ENCODE results near the gene LONRF2. TPM values are rescaled to one million over a fixed set of nuclear protein-coding genes. Genes with fewer than 3 reads are reported as not detected.
"Not testable (repeated sequence)": the region's sequence is repeated elsewhere in the genome, so short reads cannot be mapped to it uniquely, and the experiment has no call there.

The LONRF2 gene
- total RNA-seq, 2 experiments from 2014 or later: 0.06 to 0.08 TPM

GRCh38 chr2:100248971-100249370, 73.3 kb downstream of the LONRF2 start:
- POLR2A ChIA-PET: no interaction called here
- Histone ChIP-seq H3K9me3 (ENCODE audit: control insufficient read depth in 1 of 2, insufficient read depth in 1 of 2, low read length in 2 of 2) (peaks cover 0 to 5% of the 10 kb centered on the region in 2 experiments), H3K27ac (ENCODE audit: low read depth in 1 of 2, low read length in 2 of 2) (no peak overlapping the region), H3K4me1 (ENCODE audit: insufficient read depth, low read length) (no peaks in the 10 kb centered on the region), H3K27me3 (ENCODE audit: control insufficient read depth in 1 of 2, insufficient read depth in 2 of 2, low read length in 2 of 2) (peaks cover 0 to 3% of the 10 kb centered on the region in 2 experiments), H3K36me3 (ENCODE audit: insufficient read depth, low read length) (no peaks in the 10 kb centered on the region), H3K4me3 (ENCODE audit: low read length) (no peak overlapping the region)
- intact Hi-C loops (cut with DNase I, micrococcal nuclease): no loop called here
- Mint-ChIP-seq H3K4me3 (no peak overlapping the region), H3K36me3 (ENCODE audit: low read depth) (no peaks in the 10 kb centered on the region), H3K4me1 (ENCODE audit: low read depth) (no peaks in the 10 kb centered on the region), H3K27me3 (peaks cover 10% of the 10 kb centered on the region), H3K9me3 (no peaks in the 10 kb centered on the region), H3K27ac (no peak overlapping the region)
- DNase-seq: no peak
- CTCF ChIA-PET: no interaction called here
- no peak for TF ChIP-seq CTCF (IDR thresholded peaks at IDR 0.05)
- no peak for ATAC-seq (ENCODE audit: poor library complexity)

- DNase-seq; H3K4me1 ChIP-seq (ENCODE audit: insufficient read depth, low read length); ATAC-seq (ENCODE audit: poor library complexity); H3K9me3 Mint-ChIP-seq; H3K4me3 Mint-ChIP-seq; H3K27me3 Mint-ChIP-seq; H3K27me3 ChIP-seq (ENCODE audit: control insufficient read depth in 1 of 2, insufficient read depth in 2 of 2, low read length in 2 of 2); H3K4me1 Mint-ChIP-seq (ENCODE audit: low read depth); H3K27ac Mint-ChIP-seq; intact Hi-C loops (cut with DNase I, micrococcal nuclease); H3K4me3 ChIP-seq (ENCODE audit: low read length); CTCF ChIA-PET; H3K36me3 Mint-ChIP-seq (ENCODE audit: low read depth); POLR2A ChIA-PET; H3K27ac ChIP-seq (ENCODE audit: low read depth in 1 of 2, low read length in 2 of 2); H3K9me3 ChIP-seq (ENCODE audit: control insufficient read depth in 1 of 2, insufficient read depth in 1 of 2, low read length in 2 of 2); H3K36me3 ChIP-seq (ENCODE audit: insufficient read depth, low read length): not testable (repeated sequence)
These were observed 73.7 kb downstream of the LONRF2 start for GRCh38 chr2:100248556-100248955.

- Mint-ChIP-seq H3K36me3 (ENCODE audit: low read depth) (no peaks in the 10 kb centered on the region), H3K27me3 (peaks cover 10% of the 10 kb centered on the region), H3K27ac (no peak overlapping the region), H3K9me3 (no peaks in the 10 kb centered on the region), H3K4me1 (ENCODE audit: low read depth) (no peaks in the 10 kb centered on the region), H3K4me3 (no peak overlapping the region)
- POLR2A ChIA-PET: no interaction called here
- Histone ChIP-seq H3K27me3 (ENCODE audit: control insufficient read depth in 1 of 2, insufficient read depth in 2 of 2, low read length in 2 of 2) (peaks cover 0 to 3% of the 10 kb centered on the region in 2 experiments), H3K4me3 (ENCODE audit: low read length) (no peak overlapping the region), H3K9me3 (ENCODE audit: control insufficient read depth in 1 of 2, insufficient read depth in 1 of 2, low read length in 2 of 2) (peaks cover 0 to 5% of the 10 kb centered on the region in 2 experiments), H3K36me3 (ENCODE audit: insufficient read depth, low read length) (no peaks in the 10 kb centered on the region), H3K27ac (ENCODE audit: low read depth in 1 of 2, low read length in 2 of 2) (no peak overlapping the region), H3K4me1 (ENCODE audit: insufficient read depth, low read length) (no peaks in the 10 kb centered on the region)
- ATAC-seq (ENCODE audit: poor library complexity): no peak
- DNase-seq: no peak
- TF ChIP-seq CTCF (IDR thresholded peaks at IDR 0.05): no peak
- intact Hi-C loops (cut with DNase I, micrococcal nuclease): no loop called here
- CTCF ChIA-PET: no interaction called here
These were observed 74.3 kb downstream of the LONRF2 start for GRCh38 chr2:100248044-100248330.

- H3K4me1 ChIP-seq (ENCODE audit: insufficient read depth, low read length): no peaks in the 10 kb centered on the region
- no peak for ATAC-seq (ENCODE audit: poor library complexity)
- TF ChIP-seq CTCF (IDR thresholded peaks at IDR 0.05): no peak
- H3K27me3 ChIP-seq (ENCODE audit: control insufficient read depth in 1 of 2, insufficient read depth in 2 of 2, low read length in 2 of 2): peaks cover 0 to 3% of the 10 kb centered on the region in 2 experiments
- H3K36me3 ChIP-seq (ENCODE audit: insufficient read depth, low read length): no peaks in the 10 kb centered on the region
- POLR2A ChIA-PET: no interaction called here
- Mint-ChIP-seq H3K4me3 (no peak overlapping the region), H3K27ac (no peak overlapping the region), H3K27me3 (peaks cover 10% of the 10 kb centered on the region), H3K36me3 (ENCODE audit: low read depth) (no peaks in the 10 kb centered on the region), H3K4me1 (ENCODE audit: low read depth) (no peaks in the 10 kb centered on the region), H3K9me3 (no peaks in the 10 kb centered on the region)
- H3K9me3 ChIP-seq (ENCODE audit: control insufficient read depth in 1 of 2, insufficient read depth in 1 of 2, low read length in 2 of 2): peaks cover 0 to 5% of the 10 kb centered on the region in 2 experiments
- CTCF ChIA-PET: interaction anchor here (0.9 kb wide), 1 partner anchor 689 kb away, joined by 3 read pairs; no protein-coding TSS in a partner anchor
- no peak overlapping the region for H3K27ac ChIP-seq (ENCODE audit: low read depth in 1 of 2, low read length in 2 of 2)
- DNase-seq: no peak
- intact Hi-C loops (cut with DNase I, micrococcal nuclease): no loop called here
- H3K4me3 ChIP-seq (ENCODE audit: low read length): no peak overlapping the region
These were observed 74.9 kb downstream of the LONRF2 start for GRCh38 chr2:100247256-100248043.

Data from CD4-positive, alpha-beta T cell (primary cell).